GM12892 (cell line): ENCODE data around the gene OR6S1.

Source experiments
- POLR2A ChIP-seq: IDR thresholded peaks from 2 replicates; pipeline ENCODE4 v1.6.1; 2011; ENCODE audit warnings: low read depth, low read length, control low read depth
- POLR2AphosphoS5 ChIP-seq: IDR thresholded peaks from 2 replicates; pipeline ENCODE4 v1.6.1; 2011; ENCODE audit warnings: low read depth, low read length, control low read depth
- TAF1 ChIP-seq: IDR thresholded peaks from 2 replicates; pipeline ENCODE4 v1.6.1; 2011; ENCODE audit warnings: low read depth, mild to moderate bottlenecking, control low read depth, low read length, borderline replicate concordance

DNA sequence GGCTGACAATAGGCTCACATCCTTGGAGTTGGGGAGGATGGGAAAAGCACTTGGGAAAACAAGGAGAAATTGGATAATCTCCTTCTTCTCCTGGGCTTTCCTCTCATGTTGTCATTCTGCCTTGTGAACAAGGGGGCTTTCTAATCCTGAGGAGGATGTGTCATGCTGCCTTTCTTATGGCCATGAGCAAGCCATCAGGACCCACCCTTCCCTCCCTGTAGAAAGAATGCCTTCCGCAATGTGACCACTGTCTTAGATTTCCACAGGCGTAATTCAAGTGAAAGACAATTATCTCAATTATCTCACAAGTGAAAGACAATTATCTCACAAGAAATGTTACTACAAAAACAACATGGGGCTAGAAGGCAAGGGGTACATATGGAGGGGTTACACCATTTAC, 3.0 kb upstream of the OR6S1 start:
- TF ChIP-seq POLR2AphosphoS5, result no peak
- TF ChIP-seq POLR2A, result no peak
- TF ChIP-seq TAF1, result no peak
